NCI-H2196 treated with DMSO at 0.1 percent for 48 hours (cell line): ENCODE results near the gene ARHGAP44.

Source experiments
- DNase-seq: peaks from one replicate; lab custom pipeline; 2025; ENCODE audit not compliant: unreplicated experiment; lab: John Stamatoyannopoulos, UW

Gene ARHGAP44

GRCh38 chr17:12992676-12993075 is 203.4 kb downstream of the ARHGAP44 start:
- DNase-seq, result no peak

DNA sequence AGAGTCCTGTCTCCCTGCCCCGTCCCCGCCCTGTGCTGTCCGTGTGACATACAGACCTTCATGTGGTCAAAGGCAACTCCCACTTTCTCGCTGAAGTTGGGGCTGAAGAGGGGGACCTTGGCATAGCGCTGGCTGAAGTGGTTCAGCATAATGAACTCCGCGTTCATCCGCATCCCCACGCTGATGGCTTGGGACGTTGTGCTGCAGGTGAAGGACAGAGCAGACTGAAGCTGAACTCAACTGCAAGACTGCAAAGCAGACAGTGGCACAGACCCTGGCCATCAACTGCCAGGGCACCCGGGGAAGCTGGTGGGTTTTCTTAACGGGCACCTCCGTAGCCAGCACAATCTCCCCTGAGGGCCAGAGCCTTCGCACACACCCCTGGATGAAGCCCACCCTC is 204.3 kb downstream of the ARHGAP44 start:
- no peak for DNase-seq

GRCh38 chr17:12994341-12995074 is 205.2 kb downstream of the ARHGAP44 start:
- DNase-seq, result no peak

GRCh38 chr17:12995106-12995895 is 206.0 kb downstream of the ARHGAP44 start:
- DNase-seq, result no peak

DNA sequence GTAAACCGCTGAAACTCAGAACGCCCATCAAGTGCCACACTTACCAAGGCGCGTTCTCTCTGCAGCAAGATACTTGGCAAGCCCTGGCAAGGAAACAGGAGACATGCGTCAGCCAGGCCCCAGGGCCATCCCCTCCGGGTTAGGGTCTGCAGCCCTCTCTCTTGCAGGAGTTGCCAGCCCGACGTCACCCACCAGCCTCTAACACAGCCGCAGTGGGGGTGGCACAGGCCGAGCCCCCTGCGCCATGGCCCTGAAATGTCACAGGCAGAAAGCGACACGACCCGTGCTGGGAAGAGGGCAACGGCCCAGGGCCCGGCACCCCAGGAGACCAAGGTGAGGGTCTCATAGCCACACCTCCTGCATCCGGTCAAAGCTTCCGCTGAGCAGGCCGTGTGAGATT is 206.6 kb downstream of the ARHGAP44 start:
- DNase-seq, result no peak

DNA sequence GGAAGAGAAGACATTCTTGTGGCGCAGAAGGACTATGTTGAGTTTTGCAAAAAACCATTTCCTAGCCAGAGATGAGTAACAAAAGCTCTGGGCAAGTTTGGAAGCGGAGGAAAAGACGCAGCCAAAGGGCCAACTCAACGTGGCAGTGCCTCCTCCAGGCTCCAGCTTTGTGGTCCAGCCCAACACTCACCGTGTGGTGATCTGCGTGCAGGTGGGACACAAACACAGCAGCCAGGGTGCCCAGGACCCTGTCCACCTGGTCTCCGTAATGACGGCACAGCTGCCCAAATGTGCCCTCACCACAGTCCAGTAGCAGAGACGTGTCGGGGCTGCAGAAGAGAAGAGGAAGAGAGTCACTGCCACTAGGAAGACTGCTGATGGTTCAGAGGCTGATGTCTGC is 207.1 kb downstream of the ARHGAP44 start:
- DNase-seq, result no peak

- no peak for DNase-seq
Measured at GRCh38 chr17:12996941-12997340, 207.6 kb downstream of the ARHGAP44 start.

DNA sequence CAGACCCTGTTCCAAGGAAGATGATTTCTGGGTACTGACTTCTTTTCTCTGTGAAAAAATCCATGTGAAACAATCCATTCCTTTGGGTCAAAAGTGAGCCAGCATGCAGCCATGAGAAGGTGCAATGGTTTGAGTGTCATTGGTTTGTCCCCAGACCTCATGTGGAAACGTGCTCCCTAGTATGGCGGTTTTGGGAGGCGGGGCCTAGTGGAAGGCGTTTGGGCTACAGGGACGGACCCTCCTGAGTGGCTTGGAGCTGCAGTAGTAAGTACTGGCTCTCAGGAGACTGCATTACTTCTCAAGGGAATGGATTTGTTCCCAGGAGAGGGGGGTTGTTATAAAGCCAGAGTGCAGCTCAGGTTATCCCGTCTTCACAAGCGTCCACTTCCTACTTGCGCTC is 209.2 kb downstream of the ARHGAP44 start:
- no peak for DNase-seq

GRCh38 chr17:12998874-12999273 is 209.6 kb downstream of the ARHGAP44 start:
- no peak for DNase-seq

GRCh38 chr17:13000561-13000960 is 211.3 kb downstream of the ARHGAP44 start:
- DNase-seq, result no peak

DNA sequence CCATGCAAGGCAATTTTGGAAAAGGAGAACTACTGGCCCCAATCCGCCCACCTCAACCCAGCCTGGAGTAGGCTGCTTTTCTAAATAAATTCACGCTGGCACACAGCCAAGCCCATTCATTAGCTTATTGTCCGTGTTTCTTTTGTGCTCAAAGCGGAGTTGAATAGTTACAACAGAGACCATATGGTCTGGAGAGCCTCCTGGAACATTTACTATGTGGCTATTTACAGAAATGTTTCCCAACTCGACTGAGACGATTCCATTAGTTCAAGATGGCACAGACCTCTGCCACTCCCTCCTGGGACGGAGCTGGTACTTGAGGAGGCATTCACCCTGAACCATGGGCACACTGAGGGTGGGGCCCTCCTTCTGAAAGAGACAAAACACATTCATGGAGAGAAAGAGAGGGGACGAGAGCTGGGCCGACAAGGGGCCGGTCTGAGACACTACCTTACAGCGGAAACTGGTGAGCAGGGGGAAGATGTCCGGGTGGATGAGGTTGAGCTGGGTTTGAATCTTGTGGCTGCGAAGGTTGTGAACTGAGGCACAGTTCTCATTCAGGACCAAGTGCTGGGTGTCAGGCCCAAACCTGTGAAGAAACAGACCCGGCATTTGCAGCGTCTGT is 212.8 kb downstream of the ARHGAP44 start:
- no peak for DNase-seq

- DNase-seq, result no peak
Measured at GRCh38 chr17:13002761-13003453, 213.6 kb downstream of the ARHGAP44 start.

- no peak for DNase-seq
Measured at GRCh38 chr17:13003454-13003851, 214.2 kb downstream of the ARHGAP44 start.

DNA sequence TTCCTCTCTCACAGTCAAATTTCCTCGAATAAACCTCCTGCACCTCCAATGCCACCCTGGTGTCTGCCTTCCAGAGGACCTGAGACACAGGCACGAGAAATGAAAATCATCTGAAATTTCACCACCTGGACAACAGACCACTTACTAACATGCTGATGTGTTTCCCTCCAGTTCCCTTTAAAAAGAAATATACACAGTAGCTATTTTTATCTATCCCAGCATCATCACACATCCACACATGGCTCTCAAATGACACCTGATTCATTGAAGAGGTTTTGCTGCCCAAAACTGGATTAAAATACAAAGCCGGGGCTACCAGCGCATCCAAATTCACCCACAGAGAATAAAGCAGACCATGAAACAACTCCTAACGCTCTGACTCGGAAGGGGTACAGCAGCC is 214.6 kb downstream of the ARHGAP44 start:
- no peak for DNase-seq

- DNase-seq, result no peak
Measured at GRCh38 chr17:13004336-13004735, 215.0 kb downstream of the ARHGAP44 start.

GRCh38 chr17:13005530-13005929 is 216.2 kb downstream of the ARHGAP44 start:
- no peak for DNase-seq

- DNase-seq, result no peak
Measured at GRCh38 chr17:13008461-13008860, 219.2 kb downstream of the ARHGAP44 start.

GRCh38 chr17:13010959-13011358 is 221.7 kb downstream of the ARHGAP44 start:
- no peak for DNase-seq

DNA sequence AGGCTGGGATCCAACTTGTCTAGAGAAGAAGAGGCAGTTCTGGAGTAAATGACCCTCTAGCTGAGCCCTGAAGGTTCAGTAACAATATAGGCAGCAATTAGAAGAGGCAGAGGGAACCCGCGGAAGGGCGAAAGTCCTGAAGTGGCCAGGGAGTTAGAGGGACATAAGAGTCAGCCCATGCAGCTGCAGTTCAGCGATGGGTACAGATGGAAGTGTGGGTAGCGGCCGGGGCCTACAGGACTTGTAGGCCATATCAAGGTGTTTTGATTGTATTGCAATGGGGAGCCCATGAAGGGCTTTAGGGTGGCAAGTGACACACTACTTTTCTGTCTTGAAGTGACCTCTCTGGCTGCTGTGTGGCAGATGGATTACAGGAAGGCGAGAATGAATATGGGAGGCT is 225.5 kb downstream of the ARHGAP44 start:
- DNase-seq, result no peak

- no peak for DNase-seq
Measured at GRCh38 chr17:13016881-13017654, 227.8 kb downstream of the ARHGAP44 start.
